C4-2B (cell line): ENCODE results near the gene PCGF5.

Experiments used
- H3K27ac ChIP-seq: fragments of 450-650 bp; 2 replicates; pipeline ENCODE4 v1.5.1; 2017
- CTCF ChIP-seq: fragments of 450-650 bp; conservative IDR thresholded peaks from 2 replicates; pipeline ENCODE4 v1.5.1; 2017; ENCODE audit warnings: mild to moderate bottlenecking
- ZFX ChIP-seq: fragments of 450-650 bp; IDR thresholded peaks from 2 replicates; pipeline ENCODE4 v1.6.1; 2017

The PCGF5 gene

GRCh38 chr10:91200314-91201212, 19.9 kb upstream of the PCGF5 start:
- H3K27ac ChIP-seq = no peak overlapping the region
- TF ChIP-seq ZFX (no peak), CTCF (no peak)

- no peak overlapping the region for H3K27ac ChIP-seq
- TF ChIP-seq CTCF (no peak), ZFX (no peak)
Observed at GRCh38 chr10:91201213-91201996, 19.1 kb upstream of the PCGF5 start.

- TF ChIP-seq ZFX (no peak), CTCF (no peak)
- H3K27ac ChIP-seq = no peak overlapping the region
Observed at GRCh38 chr10:91206427-91206826, 14.0 kb upstream of the PCGF5 start.

GRCh38 chr10:91206837-91207474, 13.5 kb upstream of the PCGF5 start:
- no peak for TF ChIP-seq ZFX
- no peak for TF ChIP-seq CTCF
- H3K27ac ChIP-seq = no peak overlapping the region

GRCh38 chr10:91208642-91209041, 11.8 kb upstream of the PCGF5 start:
- TF ChIP-seq CTCF = no peak
- no peak for TF ChIP-seq ZFX
- no peak overlapping the region for H3K27ac ChIP-seq

GRCh38 chr10:91210014-91210413, 10.4 kb upstream of the PCGF5 start:
- no peak for TF ChIP-seq CTCF
- TF ChIP-seq ZFX = no peak
- H3K27ac ChIP-seq = no peak overlapping the region
